GM19193 (cell line): Measurements from ENCODE around the gene CLEC16A.

Experiments
- POLR2A ChIP-seq: IDR thresholded peaks from 4 replicates; pipeline ENCODE4 v1.6.1; 2011; ENCODE audit not compliant: insufficient read depth, insufficient read length; ENCODE audit errors: extremely low read depth

CLEC16A gene

DNA sequence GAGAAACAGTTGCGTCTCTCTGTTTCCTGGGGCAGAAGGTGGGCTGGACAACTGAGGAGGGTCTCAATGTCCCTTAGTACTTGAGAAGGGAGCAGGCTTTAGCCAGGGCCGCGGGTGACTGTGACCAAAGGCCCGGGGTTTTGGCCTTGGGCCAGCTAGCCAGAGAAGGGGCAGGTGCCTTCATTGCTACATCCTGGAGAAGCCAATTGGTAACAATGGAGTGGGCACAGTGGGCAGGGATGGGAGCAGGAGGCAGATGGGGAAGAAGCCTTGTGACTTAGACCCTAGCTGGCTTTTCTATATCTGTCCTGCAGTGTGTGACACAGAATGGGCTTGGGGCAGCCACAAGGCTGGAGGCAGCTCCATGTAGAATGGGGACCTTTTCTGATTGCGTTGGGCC is 46.0 kb downstream of the CLEC16A start:
- TF ChIP-seq POLR2A = no peak

DNA sequence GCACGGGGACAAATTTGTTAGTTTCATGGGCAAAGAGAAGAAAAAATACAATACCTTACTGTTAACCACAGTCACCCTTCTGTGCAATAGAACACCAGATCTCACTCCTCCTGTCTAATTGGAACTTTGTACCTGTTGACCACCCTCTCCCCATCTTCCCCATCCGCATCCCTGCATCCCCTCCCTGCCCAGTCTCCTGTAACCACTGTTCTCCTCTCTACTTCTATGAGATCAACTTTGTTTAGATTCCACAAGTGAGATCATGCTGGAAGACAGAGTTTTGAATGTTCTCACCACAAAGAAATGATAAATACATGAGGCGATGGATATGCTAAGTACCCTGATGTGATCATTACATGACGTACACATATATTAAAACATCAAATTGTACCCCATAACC is 47.7 kb downstream of the CLEC16A start:
- no peak for TF ChIP-seq POLR2A

DNA sequence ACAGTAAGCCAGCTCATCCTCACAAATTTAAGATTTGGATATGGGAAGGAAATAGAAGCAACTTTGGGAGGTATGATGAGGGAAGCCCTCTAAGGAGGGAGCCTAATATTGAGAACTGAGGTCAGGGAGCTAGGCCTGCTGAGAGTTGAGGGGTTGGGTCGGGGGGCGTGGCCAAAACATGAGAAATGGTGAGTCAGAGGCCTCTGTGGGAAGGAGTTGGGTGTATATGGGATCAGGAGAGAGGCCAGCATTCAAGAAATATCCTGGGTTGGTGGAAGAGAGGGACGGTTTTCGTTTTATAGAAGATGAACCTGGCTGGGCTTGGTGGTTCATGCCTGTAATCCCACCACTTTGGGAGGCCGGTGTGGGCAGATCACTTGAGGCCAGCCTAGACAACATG is 48.4 kb downstream of the CLEC16A start:
- no peak for TF ChIP-seq POLR2A

DNA sequence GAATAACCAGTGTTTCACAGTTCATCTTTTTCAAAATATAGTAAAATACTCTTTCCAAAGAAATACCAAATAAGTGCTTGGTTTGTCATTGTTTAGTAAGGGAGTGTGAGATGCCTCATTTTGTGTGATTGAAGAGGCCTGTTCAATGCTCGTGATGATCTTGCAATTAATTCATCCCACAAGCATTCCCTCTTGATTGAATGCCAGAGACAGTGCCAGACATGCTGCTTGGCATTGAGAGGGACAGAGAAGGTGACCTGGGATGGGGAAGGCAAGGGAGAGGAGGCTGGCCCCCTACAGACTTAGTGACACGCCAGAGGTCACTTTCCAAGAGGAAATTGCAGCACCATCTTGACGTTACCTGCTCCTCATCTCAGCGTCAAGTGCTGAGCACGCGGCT is 49.3 kb downstream of the CLEC16A start:
- TF ChIP-seq POLR2A = no peak

DNA sequence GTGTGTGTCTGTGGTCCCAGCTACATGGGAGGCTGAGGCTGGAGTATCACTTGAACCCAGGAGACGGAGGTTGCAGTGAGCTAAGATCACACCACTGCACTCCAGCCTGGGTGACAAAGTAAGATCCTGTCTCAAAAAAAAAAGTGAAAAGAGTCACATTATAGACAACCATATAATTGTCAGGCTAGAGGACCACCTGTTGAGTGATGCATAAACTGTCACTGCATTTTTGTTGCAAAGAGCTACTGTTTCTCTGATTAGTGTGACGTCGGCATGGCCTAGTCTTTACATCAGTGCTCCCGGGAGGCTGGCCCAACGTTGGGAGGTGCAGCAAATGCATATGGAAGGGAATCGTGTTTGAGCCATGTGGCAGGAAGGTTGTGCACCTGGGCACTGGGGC is 50.2 kb downstream of the CLEC16A start:
- no peak for TF ChIP-seq POLR2A

DNA sequence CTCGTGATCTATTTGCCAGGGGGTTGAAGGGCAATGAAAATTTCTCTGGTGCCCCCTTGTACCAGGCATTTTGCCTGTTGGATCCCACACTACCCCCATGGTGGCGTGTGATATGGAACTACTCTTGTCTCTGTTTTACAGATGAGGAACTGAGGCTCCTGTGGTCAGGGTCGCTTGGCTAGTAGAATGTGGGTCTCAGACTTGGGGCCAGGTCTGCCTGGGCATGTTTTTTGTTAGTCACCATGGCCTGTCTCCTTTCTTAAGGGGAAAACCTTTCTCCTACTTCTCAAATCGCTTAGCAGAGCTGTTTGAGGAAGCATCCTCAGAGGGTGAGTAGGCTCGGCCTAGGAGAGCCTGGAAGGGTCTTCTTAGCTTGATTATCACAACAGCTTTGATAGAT is 51.2 kb downstream of the CLEC16A start:
- no peak for TF ChIP-seq POLR2A

DNA sequence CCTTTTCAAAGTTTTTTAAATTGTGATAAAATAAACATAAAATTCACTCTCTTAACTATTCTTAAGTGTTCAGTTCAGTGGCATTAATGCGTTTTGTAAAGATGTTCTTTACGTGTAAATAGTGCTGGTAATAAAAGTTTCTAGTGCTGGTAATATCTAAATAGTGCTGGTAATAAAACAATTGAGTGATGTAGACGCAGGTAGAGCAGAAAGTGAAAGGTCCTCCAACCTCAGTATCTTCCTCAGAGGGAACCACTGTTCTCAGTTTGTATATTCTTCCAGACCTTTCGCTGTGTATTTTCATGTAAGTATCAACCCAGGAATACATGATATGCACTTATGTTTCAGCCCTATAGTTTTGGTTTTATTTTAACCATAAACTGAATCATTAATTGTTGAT is 53.1 kb downstream of the CLEC16A start:
- no peak for TF ChIP-seq POLR2A

DNA sequence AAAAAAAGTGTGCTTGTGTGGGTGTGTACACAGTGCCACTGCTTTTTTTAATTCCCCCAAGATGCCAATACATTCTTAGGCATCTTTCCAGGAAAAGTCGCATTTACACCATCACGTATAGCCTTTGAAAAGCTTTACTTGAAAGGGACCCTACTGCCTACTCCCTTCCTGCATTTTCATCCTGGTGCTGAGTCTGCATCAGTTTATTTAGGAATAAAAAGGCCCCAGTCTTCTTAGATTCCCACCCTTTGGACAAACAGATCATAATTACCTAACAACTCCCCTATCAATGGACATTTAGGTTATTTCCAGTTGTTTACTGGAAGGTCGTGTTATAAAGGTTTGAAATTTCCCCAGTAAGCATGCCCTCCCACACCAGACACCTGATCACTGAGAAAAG is 54.9 kb downstream of the CLEC16A start:
- TF ChIP-seq POLR2A = no peak

DNA sequence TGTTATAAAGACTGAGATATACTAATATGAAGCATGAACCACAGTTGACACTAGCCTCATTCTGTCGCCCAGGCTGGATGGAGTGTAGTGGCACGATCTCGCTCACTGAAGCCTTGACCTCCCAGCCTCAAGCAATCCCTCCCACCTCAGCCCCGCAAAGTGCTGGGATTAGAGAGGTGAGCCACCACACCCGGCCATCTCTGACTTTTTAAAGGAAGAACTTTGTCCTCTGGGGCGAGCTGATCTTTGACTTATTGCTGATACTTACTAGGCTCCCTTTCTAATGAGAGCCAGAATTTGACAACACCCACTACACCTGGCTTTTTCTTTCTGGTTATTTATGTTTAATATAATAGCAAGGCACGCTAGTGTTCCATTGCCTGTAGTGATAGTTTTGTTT is 57.2 kb downstream of the CLEC16A start:
- no peak for TF ChIP-seq POLR2A

DNA sequence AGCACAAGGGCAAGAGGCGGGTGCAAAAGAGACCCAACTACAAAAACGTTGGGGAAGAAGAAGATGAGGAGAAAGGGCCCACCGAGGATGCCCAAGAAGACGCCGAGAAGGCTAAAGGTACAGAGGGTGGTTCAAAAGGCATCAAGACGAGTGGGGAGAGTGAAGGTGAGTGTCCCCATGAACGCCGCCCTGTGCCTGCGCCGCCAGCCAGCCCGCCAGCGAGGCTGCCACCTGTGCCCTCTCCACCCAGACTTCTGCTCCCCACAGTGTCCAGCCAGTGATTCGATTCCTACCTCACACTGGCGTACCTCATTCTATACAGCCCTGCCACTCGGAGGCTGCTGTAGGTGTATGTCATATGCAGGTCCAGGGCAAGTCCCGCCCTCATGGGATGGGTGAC is 58.8 kb downstream of the CLEC16A start:
- TF ChIP-seq POLR2A = no peak

DNA sequence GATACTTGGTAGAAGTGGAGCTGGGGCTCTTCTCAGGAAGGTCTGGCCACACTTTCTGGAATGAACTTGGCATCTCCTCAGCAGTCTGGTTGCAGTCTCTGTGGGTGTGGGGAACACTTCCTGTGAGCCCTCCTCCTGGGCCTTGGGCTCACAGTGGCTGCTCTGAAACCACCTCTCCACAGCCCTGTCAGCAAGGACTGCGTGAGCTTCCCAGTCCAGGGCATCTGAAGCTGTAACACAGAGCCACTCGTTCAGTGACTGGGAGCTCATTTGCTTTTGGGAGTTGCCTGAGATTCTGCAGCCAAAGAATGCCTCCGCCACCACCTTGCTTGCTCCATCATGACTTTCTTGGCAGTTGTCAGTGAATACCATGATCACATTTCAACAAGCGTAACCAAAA is 60.0 kb downstream of the CLEC16A start:
- TF ChIP-seq POLR2A = no peak

DNA sequence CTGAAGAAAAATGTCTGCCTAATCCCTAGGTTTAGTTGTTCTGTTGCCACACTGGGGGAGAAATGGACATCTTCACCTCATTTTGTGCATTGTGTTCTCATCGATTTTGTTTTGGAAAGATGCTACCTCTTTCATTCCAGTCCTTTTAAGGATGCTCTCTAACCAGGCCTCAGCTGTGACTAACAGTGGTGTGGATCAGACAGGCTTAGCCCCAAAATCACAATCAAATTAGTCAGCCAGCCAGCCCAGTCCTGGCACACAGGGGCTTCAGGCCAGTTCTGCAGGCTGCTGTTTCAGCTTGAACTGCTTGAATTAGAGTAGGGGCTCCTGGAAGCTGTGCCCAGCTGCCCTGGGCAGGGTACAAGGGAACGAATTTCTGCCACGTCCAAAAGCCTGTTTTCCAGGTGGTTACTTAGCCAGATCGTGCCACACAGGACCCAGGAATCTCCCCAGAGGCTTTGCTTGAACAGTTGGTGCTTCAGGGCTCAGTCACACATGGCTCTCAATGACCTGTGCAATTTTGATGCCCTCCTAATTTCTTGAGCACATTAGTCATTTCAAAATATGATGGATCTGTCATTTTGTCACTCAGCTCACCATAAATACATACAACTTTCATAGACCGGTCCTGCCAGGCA is 60.7 kb downstream of the CLEC16A start:
- no peak for TF ChIP-seq POLR2A

DNA sequence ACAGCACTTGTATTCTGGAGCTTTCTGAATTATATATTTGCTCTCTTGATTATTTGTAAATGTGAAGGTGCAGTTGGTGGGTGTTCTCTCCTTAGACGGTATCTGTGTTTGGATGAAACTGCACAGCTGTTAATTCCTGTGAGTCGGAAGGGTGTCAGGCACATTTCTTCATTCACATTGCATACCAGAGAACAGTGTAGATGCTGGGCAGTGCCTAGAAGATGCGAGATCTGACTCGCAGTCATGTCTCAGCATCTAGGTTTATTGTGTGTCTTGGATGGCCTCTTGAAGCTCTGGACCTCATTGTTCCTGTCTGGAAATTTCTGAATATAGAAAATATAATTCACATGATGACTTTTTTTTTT is 61.2 kb downstream of the CLEC16A start:
- TF ChIP-seq POLR2A = no peak

DNA sequence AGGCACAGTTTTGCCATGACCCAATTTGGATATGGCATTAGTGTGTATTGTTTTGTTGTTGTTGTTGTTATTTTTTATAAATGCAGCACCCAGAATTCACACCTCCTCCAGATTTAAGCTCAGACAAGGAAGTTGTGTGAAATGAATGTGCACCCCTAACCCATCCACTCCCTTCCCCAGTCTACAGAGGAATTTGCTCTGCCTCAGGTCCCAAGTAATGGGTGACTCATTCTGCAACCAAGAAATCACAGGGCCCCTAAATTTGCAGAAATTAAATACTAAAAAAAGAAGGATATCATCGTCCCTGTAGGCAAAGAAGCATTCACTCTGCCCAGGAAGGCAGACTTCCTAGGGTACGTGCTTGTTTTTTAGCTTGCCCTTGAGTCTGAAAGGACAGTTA is 62.3 kb downstream of the CLEC16A start:
- no peak for TF ChIP-seq POLR2A

DNA sequence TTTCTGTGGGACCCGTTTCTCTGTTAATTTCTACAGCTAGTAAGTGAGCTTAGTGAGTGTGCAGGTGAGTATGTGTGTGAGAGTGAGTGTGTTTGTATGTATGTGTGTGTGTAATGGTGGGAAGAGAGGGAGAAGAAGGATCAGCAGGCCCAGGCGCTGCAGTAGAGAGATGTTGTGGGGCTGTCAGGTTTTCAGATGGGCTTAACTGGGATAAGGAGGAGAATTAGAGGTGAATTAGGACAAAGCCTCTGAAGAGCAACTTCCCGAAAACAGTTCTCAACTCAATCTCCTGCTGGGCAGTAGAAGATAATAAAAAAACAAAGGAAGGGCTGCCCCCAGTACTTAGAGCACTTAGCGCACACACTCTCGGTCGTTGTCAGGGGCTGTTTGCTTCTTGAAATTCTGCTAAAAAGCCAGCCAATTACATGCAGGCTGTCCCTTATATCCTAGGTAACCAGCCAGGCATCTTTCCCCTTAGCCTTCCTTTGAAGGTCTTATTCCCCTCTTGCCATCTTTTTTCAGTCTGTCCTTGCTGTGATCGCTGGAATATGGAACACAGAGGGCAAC is 63.4 kb downstream of the CLEC16A start:
- TF ChIP-seq POLR2A = no peak

DNA sequence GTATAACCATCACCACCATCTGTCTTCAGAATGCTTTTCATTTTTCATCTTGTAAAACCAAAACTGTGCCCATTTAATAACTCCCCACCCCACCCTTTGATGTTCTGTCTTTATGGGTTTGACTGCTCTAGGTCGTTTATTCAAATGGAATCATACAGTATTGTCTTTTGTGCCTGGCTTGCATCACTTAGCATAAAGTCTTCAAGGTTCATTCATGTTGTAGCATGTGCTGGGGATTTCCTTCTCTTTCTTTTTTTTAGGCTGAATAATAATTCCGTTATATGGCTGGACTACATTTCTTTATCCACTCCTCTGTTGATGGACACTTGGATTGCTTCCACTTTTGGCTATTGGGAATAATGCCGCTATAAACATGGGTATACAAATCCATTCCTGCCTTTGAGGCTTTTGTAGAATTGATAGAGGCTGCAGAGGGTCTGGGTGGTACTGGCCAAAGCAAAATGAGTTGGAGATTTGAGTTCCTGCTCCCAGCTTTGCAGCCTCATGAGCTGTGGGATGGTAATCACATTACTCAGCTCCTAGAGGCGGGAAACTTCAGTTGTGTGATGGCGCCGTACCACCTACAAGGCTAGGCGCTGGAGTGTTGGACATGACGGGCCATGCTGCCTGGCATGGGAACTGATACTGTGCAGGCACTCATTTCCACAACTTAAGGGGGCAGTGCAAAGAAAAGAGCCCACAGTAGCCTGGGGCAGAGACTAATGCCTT is 64.8 kb downstream of the CLEC16A start:
- TF ChIP-seq POLR2A = no peak
